Epithelial cell of esophagus (primary cell): Measurements from ENCODE around the gene RASGRP3.

Experiments
- DNase-seq: peaks from one replicate; pipeline ENCODE4 v3.0.0; 2010; ENCODE audit warnings: low read depth
- H3K4me3 ChIP-seq: 2 replicates; pipeline ENCODE4 v1.5.1; 2011; ENCODE audit warnings: mild to moderate bottlenecking, low read length, control low read depth
- CTCF ChIP-seq: IDR thresholded peaks from 2 replicates; pipeline ENCODE4 v1.5.1; 2011; ENCODE audit warnings: low read depth, mild to moderate bottlenecking, low read length, control low read depth, inconsistent platforms; ENCODE audit not compliant: insufficient read depth; ENCODE audit errors: missing control alignments

Gene RASGRP3

DNA sequence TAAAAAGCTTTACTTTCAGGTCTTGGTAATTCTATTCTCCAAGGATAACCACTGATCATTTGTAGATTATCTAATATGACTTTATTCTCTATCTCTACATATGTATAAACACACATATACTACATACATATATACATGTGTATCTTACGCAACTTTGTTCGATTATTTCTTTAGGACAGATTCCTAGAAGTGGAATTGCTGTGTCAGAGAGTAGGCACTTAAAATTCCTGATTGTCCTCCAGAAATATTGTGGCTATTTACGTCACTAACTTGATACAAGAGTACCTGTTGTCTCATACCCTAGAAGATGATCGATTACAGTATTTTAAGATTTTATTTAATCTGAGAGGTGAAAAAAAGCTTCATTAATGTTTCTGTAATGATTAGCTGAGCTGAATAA, 64.8 kb downstream of the RASGRP3 start:
- H3K4me3 ChIP-seq, result no peak overlapping the region
- TF ChIP-seq CTCF, result no peak
- no peak for DNase-seq

- H3K4me3 ChIP-seq, result no peak overlapping the region
Measured at GRCh38 chr2:33550206-33550605, 73.8 kb downstream of the RASGRP3 start.

DNA sequence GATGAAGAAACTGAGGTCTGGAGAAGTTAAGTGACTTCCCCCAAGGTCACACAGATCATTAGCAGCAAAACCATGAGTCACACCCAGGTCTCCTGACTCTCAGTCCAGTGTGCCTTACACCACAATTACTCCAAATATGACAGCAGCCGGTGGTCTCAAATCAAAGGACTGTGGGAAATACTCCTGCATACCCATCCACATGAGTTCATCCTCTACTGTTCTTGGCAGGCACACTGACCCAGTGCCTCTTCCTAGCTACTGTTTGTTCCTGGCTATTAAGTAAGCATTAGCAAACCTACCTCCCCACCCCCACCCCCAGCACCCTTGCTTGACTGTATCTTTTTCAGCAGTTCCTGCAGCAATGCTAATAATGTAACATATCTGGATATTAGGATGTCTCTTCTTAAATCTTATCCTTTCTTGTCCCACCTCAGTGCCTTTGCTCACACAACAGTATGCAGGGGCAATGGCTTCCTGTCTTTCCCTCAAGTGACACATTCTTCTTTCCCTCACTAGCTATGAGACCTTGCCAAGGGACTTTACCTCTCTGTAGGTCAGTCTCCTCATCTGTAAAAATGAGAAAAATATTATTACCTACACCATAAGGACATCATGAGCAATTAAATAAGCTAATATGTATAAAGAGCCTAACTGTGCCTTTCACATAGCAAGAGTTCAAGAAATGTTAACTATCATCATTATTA, 76.5 kb downstream of the RASGRP3 start:
- no peak for DNase-seq
- TF ChIP-seq CTCF, result no peak
- no peak overlapping the region for H3K4me3 ChIP-seq

More at GRCh38 chr2:33550206-33550605, 73.8 kb downstream of the RASGRP3 start:
- TF ChIP-seq CTCF, result no peak
- DNase-seq, result no peak

GRCh38 chr2:33555681-33556080, 79.2 kb downstream of the RASGRP3 start:
- TF ChIP-seq CTCF, result no peak
- H3K4me3 ChIP-seq, result no peak overlapping the region
- DNase-seq, result no peak

GRCh38 chr2:33559328-33559727, 82.9 kb downstream of the RASGRP3 start:
- TF ChIP-seq CTCF, result no peak
- H3K4me3 ChIP-seq, result no peak overlapping the region
- DNase-seq, result no peak

GRCh38 chr2:33560017-33560416, 83.6 kb downstream of the RASGRP3 start:
- no peak for TF ChIP-seq CTCF
- DNase-seq, result no peak

GRCh38 chr2:33561872-33562271, 85.4 kb downstream of the RASGRP3 start:
- no peak for TF ChIP-seq CTCF
- H3K4me3 ChIP-seq, result no peak overlapping the region
- DNase-seq, result no peak

More at GRCh38 chr2:33560017-33560416, 83.6 kb downstream of the RASGRP3 start:
- no peak overlapping the region for H3K4me3 ChIP-seq
